Loucy (cell line): ENCODE measurements around the gene AGAP9.

Experiments used
- CTCF ChIP-seq: fragments of 200-600 bp; sonication (generic); conservative IDR thresholded peaks from 2 replicates; pipeline ENCODE4 v1.5.1; 2014; ENCODE audit warnings: mild to moderate bottlenecking, antibody characterized with exemption, low read length
- EZH2phosphoT487 ChIP-seq: fragments of 200-600 bp; IDR thresholded peaks from 2 replicates; pipeline ENCODE4 v1.6.1; 2018; ENCODE audit warnings: antibody characterized with exemption, mild to moderate bottlenecking, moderate library complexity, borderline replicate concordance

- TF ChIP-seq CTCF (no peak), EZH2phosphoT487 (no peak)
Observed at GRCh38 chr10:47456079-47456785, 67.2 kb downstream of the AGAP9 start.
